HG02884 (cell line): ENCODE data around the gene AATK.
"Not testable (repeated sequence)": the region's sequence is repeated elsewhere in the genome, so short reads cannot be mapped to it uniquely, and the experiment has no call there.

Experiments
- ATAC-seq: cut with Tn5 transposase; IDR thresholded peaks from one replicate; pipeline ENCODE4 v1.9.1; 2021; ENCODE audit warnings: mild to moderate bottlenecking, moderate library complexity; ENCODE audit not compliant: unreplicated experiment

Gene AATK

DNA sequence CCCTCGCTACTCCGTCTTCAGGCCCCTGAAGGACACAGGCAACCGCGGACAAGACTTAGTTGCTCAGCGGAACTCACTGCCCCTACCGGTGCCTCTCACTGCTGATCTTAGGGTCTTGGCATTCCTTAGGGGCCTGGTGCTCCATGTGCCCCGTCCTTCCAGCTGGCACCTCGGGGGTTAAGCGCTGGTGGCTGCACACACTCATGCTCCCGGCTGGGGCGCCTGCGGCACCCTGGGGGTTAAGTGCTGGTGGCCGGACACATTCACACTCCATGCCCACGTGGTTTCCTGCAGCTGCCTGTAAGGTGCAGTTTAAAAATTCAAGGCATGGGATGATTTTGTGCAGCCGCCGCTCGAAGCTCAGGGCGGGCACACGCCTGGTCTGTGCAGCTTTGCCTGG is 86.0 kb downstream of the AATK start:
- ATAC-seq: no peak

DNA sequence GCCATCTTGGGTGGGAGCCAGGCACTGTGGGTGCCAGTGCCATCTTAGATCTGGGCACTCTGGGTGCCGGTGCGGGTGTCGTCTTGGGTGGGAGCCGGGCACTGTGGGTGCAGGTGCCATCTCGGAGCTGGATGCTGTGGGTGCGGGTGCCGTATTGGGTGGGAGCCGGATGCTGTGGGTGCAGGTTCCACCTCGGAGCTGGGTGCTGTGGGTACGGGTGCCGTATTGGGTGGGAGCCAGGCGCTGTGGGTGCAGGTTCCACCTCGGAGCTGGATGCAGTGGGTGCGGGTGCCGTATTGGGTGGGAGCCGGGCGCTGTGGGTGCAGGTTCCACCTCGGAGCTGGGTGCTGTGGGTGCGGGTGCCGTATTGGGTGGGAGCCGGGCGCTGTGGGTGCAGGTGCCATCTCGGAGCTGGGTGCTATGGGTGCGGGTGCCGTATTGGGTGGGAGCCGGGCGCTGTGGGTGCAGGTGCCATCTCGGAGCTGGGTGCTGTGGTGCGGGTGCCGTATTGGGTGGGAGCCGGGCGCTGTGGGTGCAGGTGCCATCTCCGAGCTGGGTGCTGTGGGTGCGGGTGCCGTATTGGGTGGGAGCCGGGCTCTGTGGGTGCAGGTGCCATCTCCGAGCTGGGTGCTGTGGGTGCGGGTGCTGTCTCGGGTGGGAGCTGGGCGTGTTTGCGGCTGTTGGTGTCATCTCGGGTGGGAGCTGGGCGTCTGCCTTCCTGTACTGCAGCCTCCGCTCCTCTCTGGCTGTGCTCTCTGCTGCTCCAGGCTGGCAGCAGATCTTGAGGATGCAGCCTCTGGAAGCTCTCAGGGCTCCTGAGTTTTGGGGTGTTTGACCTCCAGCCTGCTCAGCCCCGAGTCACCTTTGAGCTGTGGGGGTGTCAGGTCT is 87.8 kb downstream of the AATK start:
- not testable (repeated sequence) for ATAC-seq

DNA sequence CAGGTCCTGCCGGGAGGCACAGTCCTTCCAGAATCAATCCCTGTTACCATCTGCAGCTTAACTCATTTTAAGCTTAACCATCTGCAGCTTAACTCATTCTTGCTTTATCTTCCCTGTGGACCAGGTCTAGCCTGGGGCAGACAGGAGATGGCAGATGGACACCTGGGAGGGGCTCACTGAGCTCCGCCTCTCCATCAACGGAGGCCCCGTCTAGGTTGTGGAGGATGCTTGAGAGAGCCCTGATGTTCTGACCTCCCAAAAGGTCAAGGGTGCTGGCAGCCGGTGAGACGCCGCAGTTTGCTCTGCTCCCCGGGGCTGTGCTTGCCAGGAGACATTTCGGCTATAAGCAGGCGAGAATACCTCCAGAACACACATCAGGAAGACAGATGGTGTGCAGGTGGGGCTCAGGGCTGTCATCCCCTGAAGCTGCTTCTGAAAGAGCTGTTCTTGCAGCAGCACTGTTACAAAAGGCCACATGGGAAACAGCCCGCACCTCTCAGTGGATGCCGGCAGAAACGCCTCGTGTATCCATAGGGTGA is 89.8 kb downstream of the AATK start:
- ATAC-seq: no peak

DNA sequence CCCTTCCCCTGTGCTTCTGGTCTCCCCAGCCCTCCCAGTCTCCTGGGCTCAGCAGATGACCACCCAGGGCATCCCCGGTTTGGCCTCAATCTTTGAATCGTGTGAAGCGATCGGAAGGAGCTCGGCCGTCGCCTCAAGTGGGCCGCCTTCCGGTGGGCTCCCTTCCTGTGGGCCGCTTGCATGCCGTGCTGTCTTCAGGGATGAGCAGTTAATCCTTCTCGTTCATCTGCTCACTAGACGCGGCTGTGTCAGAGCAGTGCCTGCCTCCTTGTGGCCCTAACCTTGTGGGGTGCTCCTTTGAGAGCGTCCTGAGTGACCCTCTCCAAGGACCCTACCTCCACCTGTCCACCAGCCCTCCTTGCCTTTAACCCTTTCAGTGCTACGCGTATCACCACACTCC is 90.7 kb downstream of the AATK start:
- ATAC-seq: no peak

DNA sequence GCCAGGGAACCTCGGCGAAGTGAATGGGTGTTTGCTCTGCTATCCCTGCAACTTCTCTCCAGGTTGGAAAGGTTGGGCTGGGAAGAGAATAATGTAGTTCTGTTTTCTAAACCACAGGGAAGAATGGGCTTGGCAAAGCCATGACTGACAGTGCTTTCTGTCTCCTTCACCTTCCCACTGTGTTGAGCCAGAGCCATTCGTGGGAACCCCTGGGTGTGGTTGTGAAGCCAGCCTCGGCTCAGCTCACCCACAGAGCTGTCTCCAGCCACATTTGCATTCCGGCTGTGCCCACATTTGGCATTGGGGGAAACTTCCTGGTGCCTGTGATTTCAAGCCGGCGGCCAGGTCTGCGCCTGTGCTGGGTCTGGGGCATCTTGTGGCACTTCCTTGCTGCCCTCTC is 91.1 kb downstream of the AATK start:
- ATAC-seq: no peak

DNA sequence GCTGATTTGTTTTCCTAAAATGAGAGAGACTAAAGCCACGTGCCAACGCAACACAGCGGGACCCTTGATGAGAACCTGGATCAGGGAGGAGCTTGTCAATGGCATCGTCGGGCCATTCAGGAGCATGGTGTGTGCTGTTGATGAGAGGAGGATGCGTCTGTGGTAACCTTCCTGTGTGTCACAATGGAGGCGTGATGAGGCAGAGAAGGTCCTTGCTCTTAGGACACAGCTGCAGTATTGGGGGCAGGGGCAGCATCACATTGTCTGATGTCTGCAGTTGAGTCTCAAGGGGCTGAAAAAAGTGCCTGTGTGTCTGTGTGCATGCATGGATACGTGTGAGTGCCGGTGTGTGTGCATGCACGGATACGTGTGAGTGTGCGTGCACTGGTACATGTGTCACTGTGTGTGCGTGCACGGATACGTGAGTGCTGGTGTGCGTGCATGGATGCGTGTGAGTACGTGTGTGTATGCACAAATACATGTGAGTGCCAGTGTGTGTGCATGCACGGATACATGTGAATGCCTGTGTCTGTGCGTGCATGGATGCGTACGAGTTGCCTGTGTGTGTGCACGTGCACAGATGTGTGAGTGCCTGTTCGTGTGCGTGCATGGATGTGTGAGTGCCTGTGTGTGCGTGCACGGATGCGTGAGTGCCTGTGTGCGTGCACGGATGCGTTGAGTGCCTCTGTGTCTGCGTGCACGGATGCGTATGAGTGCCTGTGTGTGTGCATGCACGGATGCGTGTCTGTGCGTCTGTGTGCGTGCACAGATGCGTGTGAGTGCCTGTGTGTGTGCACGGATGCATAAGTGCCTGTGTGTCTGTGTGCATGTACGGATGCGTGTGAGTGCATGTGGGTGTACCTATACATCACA is 91.8 kb downstream of the AATK start:
- ATAC-seq: no peak

DNA sequence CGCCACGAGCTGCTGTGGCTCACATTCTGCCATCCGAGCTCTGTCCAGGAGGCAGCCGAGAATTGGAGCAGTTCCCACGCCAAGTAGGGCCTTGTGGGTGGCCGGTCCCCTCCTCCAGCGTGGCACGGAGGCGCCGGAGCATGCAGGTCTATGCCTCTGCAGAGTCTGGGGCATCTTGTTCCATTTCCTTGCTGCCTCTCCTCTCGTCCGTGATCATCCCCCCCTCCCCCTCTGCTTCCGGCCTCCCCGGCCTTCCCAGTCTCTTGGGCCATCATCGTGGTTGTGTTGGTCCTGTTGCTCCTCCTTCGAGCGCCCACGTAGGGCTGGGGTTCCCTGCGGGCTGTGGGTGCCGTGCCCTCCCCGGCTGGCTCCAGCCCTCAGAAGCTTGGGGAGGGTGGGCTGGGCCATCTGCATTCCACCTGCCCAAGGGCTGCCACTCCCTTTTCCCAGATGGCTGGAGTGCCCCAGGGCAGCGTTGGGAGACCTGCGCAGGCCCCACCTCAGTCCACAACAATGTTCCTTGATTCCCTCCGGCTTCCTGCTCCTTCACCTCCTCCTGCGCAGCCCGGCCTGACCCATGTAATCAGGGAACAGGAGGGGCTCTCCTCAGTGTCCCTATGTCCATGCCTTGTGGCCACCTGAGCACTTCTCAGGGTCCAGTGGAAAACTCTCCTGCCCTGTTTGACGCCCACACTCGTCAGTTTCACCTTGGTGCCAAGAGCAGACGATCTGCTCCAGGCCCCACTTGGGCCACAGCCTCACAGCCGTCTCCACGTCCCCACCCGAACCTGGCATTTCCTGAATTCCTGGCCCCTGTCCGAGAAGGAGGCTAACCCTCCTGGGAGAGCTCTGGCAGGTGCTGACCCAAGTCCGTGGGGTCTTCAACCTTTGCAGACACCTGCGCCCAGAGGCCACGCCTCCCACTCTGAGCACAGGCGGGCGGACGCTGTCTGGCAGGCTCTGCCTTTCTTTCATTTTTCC is 94.0 kb downstream of the AATK start:
- ATAC-seq: no peak

DNA sequence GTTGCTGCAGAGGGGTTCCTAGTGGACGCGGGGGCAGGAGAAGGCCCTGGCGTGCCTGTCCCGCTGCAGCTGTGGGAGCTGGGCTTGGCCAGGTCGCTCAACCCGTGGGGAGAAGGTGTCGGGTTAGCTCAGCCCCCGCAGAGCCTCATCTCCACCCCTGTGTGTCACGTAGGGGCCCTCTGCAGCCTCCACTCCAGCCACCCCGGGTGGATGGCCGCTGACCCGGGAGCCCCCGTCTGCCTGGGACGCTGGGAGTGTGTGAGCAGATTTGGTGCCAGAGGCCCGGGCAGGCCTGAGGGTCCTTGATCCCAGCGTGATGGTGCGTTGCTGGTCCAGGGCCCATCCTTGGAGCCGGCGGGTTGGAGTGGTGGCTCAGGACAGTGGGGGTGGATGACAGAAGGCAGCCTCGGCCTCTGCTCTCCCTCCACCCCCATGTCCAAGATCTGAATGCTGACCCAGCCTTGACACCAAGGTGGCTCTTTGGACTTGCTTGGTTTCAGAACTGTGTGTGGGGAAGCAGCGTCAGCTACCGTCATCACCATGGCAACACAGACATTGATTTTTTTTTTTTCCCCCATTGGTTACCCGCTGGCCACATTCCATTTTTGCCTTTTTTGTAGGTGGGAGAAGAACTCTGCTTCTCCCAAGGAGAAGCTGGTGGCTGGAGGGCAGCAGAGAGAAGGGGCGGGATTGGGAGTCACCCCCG is 95.3 kb downstream of the AATK start:
- no peak for ATAC-seq

DNA sequence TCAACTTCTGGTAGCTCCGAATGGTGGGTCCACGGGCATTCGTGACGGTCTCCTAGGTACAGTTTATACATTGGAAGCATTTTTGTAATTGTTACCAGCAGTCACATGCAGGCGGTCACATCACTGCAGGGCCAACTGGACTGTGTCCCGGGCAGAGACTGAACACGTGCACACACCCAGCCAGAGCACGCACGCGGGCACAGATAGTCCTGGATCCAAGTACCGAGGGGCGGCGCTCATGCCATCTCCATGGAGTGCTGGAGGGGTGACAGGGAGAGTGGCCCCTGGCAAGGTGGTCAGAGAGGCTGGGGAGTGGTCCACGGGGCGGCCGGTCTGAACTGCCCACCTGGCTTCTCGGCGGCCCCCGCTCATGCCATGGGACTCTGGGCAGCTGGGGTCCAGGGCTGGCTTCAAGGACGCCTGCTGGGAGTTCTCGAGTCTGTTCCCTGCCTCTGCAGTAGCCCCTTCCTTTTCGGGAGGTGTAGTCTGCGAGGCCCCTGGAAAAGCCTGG is 96.8 kb downstream of the AATK start:
- no peak for ATAC-seq

DNA sequence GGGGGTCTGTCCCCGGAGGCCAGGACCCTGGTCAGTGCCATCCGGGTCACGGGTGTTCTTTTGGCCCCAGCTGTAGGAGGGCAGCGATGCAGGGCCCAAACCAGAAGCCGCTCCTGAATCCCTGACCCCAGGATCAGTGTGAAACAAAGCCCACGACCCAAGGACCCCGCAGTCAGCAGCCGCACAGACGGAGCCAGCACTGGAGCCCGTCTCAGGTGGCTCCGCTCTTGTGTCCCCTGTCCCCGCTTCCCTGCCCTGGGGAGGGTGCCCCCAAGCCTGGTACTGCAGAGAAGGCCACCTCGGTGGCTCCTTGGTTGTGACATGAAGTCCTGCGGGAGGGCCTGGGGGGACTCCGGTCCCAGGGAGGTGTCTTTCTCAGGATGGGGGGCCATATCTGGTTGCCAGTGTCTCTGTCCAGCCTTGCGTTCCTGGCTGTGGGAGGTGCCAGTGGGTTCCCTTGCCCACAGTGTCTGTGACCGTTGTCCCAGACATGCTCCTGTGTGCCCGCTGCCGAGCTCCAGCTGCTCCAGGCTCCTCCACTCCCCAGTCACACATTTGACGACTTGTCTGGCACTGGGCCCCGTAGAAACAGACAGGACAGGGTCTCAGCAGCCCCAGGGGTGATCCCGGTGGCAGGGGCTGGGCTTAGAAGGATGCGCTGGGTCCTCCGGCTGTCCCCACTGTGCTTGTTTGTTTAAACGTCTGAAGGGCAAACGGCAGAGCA is 97.4 kb downstream of the AATK start:
- no peak for ATAC-seq

DNA sequence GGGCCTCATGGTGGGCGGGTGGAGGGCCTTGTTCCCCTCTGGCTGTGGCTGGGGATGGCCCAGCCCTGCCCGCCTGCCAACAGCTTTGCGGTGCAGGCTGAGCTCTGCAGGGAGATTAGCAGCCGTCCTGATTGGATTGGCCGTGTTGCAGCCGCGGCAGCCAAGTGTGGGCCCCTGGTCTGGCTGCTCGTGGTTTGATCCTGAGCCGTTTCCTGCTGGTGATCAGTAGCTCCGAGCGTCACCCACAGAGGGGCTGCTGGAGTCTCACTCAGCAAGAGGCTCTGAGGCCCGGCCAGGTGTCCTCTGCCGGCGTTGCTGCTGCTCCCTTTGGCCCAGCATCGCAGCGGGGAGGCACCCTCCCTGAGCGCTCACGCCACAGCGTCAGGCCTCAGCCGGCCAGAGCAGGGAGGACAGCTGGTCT is 98.6 kb downstream of the AATK start:
- ATAC-seq: no peak
